Amniotic stem cell (primary cell): Measurements from ENCODE around the gene CEP57L1.
"Not testable (repeated sequence)": the region's sequence is repeated elsewhere in the genome, so short reads cannot be mapped to it uniquely, and the experiment has no call there.

ENCODE experiments used
- DNase-seq: peaks from one replicate; lab custom pipeline; 2025; lab: John Stamatoyannopoulos, UW

Gene CEP57L1

GRCh38 chr6:109073344-109074132, 21.8 kb upstream of the CEP57L1 start:
- DNase-seq = peak; percentile 8

- DNase-seq = no peak
Observed at GRCh38 chr6:109074133-109074415, 21.2 kb upstream of the CEP57L1 start.

- no peak for DNase-seq
Observed at GRCh38 chr6:109075934-109076333, 19.4 kb upstream of the CEP57L1 start.

GRCh38 chr6:109076377-109076776, 18.9 kb upstream of the CEP57L1 start:
- DNase-seq = no peak

GRCh38 chr6:109079981-109080380, 15.3 kb upstream of the CEP57L1 start:
- DNase-seq = no peak

GRCh38 chr6:109081026-109081425, 14.3 kb upstream of the CEP57L1 start:
- no peak for DNase-seq

GRCh38 chr6:109081516-109082187, 13.7 kb upstream of the CEP57L1 start:
- DNase-seq = no peak

- DNase-seq = no peak
Observed at GRCh38 chr6:109082188-109082577, 13.1 kb upstream of the CEP57L1 start.

GRCh38 chr6:109083657-109084056, 11.7 kb upstream of the CEP57L1 start:
- DNase-seq = no peak

GRCh38 chr6:109084146-109084545, 11.2 kb upstream of the CEP57L1 start:
- DNase-seq = not testable (repeated sequence)

- no peak for DNase-seq
Observed at GRCh38 chr6:109087661-109088264, 7.5 kb upstream of the CEP57L1 start.

GRCh38 chr6:109088995-109089394, 6.3 kb upstream of the CEP57L1 start:
- no peak for DNase-seq

GRCh38 chr6:109091314-109092024, 3.8 kb upstream of the CEP57L1 start:
- no peak for DNase-seq

- no peak for DNase-seq
Observed at GRCh38 chr6:109092074-109092473, 3.2 kb upstream of the CEP57L1 start.

- no peak for DNase-seq
Observed at GRCh38 chr6:109093732-109094415, 1.4 kb upstream of the CEP57L1 start.

GRCh38 chr6:109094416-109095035, 781 bp upstream of the CEP57L1 start, which contains the start of gene SESN1:
TSS of gene SESN1 (minus strand) at chr6:109094846. CDS start at chr6:109094073, 773 bp downstream.
- DNase-seq = peak; percentile 90

GRCh38 chr6:109095835-109096084, 453 bp downstream of the CEP57L1 start:
- DNase-seq = no peak

- no peak for DNase-seq
Observed at GRCh38 chr6:109096208-109096607, 901 bp downstream of the CEP57L1 start.

GRCh38 chr6:109097661-109098060, 2.4 kb downstream of the CEP57L1 start:
- no peak for DNase-seq

GRCh38 chr6:109102762-109103161, 7.5 kb downstream of the CEP57L1 start:
- DNase-seq = no peak

- DNase-seq = no peak
Observed at GRCh38 chr6:109103942-109104341, 8.6 kb downstream of the CEP57L1 start.

GRCh38 chr6:109104512-109104911, 9.2 kb downstream of the CEP57L1 start:
- no peak for DNase-seq
